Mesenchymal stem cell (in vitro differentiated cells and primary cell): ENCODE measurements around the gene AGAP1.

Experiments used
- DNase-seq: peaks from one replicate; pipeline ENCODE4 v3.0.0-alpha.2; 2013
- H2AFZ ChIP-seq: one replicate; pipeline ENCODE4 v1.6.1; 2013; ENCODE audit warnings: low read depth, mild to moderate bottlenecking, control low read depth, inconsistent platforms, low read length, moderate library complexity
- H2AK5ac ChIP-seq: 2 replicates; pipeline ENCODE4 v1.6.1; 2013; ENCODE audit warnings: low read length, moderate library complexity, mild to moderate bottlenecking, inconsistent platforms; ENCODE audit not compliant: severe bottlenecking
- H2BK120ac ChIP-seq: one replicate; pipeline ENCODE4 v1.6.1; 2013; ENCODE audit warnings: low read depth, mild to moderate bottlenecking, inconsistent platforms, low read length, moderate library complexity
- H2BK12ac ChIP-seq, 2 experiments: one replicate each; pipeline ENCODE4 v1.6.1; 2013; ENCODE audit warnings: inconsistent platforms in 2 of 2, low read length in 2 of 2, mild to moderate bottlenecking in 2 of 2, moderate library complexity in 2 of 2, control low read depth in 1 of 2
- H2BK15ac ChIP-seq: one replicate; pipeline ENCODE4 v1.6.1; 2013; ENCODE audit warnings: mild to moderate bottlenecking, low read depth, inconsistent platforms; ENCODE audit not compliant: poor library complexity, severe bottlenecking
- H2BK5ac ChIP-seq: 2 replicates; pipeline ENCODE4 v1.6.1; 2013; ENCODE audit warnings: low read depth, mild to moderate bottlenecking, low read length, control low read depth, inconsistent platforms; ENCODE audit not compliant: poor library complexity, severe bottlenecking
- H3K14ac ChIP-seq, 2 experiments: one replicate each; pipeline ENCODE4 v1.6.1; 2013; ENCODE audit warnings: inconsistent platforms in 2 of 2, low read length in 2 of 2, control low read depth in 1 of 2, mild to moderate bottlenecking in 1 of 2, moderate library complexity in 1 of 2
- H3K18ac ChIP-seq, 2 experiments: one replicate each; pipeline ENCODE4 v1.6.1; 2013; ENCODE audit warnings: inconsistent platforms in 2 of 2, low read length in 2 of 2, control low read depth in 1 of 2, low read depth in 1 of 2, mild to moderate bottlenecking in 1 of 2
- H3K23ac ChIP-seq, 2 experiments: one replicate each; pipeline ENCODE4 v1.6.1; 2013; ENCODE audit warnings: inconsistent platforms in 2 of 2, low read length in 2 of 2, mild to moderate bottlenecking in 2 of 2, moderate library complexity in 2 of 2, control low read depth in 1 of 2
- H3K27ac ChIP-seq: 2 replicates; pipeline ENCODE4 v1.5.1; 2013; ENCODE audit warnings: mild to moderate bottlenecking, moderate library complexity, low read length, control low read depth, inconsistent platforms; ENCODE audit not compliant: poor library complexity, severe bottlenecking
- H3K27me3 ChIP-seq, 2 experiments: 2 replicates each; pipeline versions ENCODE4 v1.6.1 to v1.7.0; 2013; ENCODE audit warnings: low read length in 2 of 2, mild to moderate bottlenecking in 2 of 2, moderate library complexity in 2 of 2, control low read depth in 1 of 2, inconsistent platforms in 1 of 2; ENCODE audit not compliant: control insufficient read depth in 1 of 2, insufficient read depth in 1 of 2
- H3K36me3 ChIP-seq, 2 experiments: 2 replicates each; pipeline versions ENCODE4 v1.6.1 to v1.7.0; 2013; ENCODE audit warnings: low read length in 2 of 2, control low read depth in 1 of 2, inconsistent platforms in 1 of 2, low read depth in 1 of 2, mild to moderate bottlenecking in 1 of 2; ENCODE audit not compliant: insufficient read depth in 2 of 2, control insufficient read depth in 1 of 2
- H3K4ac ChIP-seq, 2 experiments: one replicate each; pipeline ENCODE4 v1.6.1; 2013; ENCODE audit warnings: inconsistent platforms in 2 of 2, low read length in 2 of 2, mild to moderate bottlenecking in 2 of 2, moderate library complexity in 2 of 2, control low read depth in 1 of 2, low read depth in 1 of 2
- H3K4me1 ChIP-seq: 2 replicates; pipeline ENCODE4 v1.6.1; 2013; ENCODE audit warnings: low read depth, low read length, control low read depth; ENCODE audit not compliant: control insufficient read depth, insufficient read depth
- H3K4me2 ChIP-seq: 2 replicates; pipeline ENCODE4 v1.6.1; 2013; ENCODE audit warnings: low read length, mild to moderate bottlenecking, inconsistent platforms; ENCODE audit not compliant: poor library complexity, severe bottlenecking
- H3K4me3 ChIP-seq, 2 experiments: 2 replicates each; pipeline versions ENCODE4 v1.5.1 to v1.7.0; 2013; ENCODE audit warnings: low read length in 2 of 2, mild to moderate bottlenecking in 2 of 2, control low read depth in 1 of 2, low read depth in 1 of 2; ENCODE audit not compliant: insufficient read depth in 1 of 2
- H3K79me1 ChIP-seq: replicated peaks from 2 replicates; pipeline ENCODE4 v1.6.1; 2013; ENCODE audit warnings: mild to moderate bottlenecking, control low read depth, low read length, inconsistent platforms; ENCODE audit not compliant: poor library complexity, severe bottlenecking
- H3K9ac ChIP-seq: 2 replicates; pipeline ENCODE4 v1.7.0; 2013; ENCODE audit warnings: mild to moderate bottlenecking, low read length, moderate library complexity
- H3K9me3 ChIP-seq: 2 replicates; pipeline ENCODE4 v1.7.0; 2013; ENCODE audit warnings: mild to moderate bottlenecking, low read length; ENCODE audit not compliant: control insufficient read depth
- H4K8ac ChIP-seq: one replicate; pipeline ENCODE4 v1.6.1; 2013; ENCODE audit warnings: inconsistent platforms, mild to moderate bottlenecking, low read length, moderate library complexity
- H4K91ac ChIP-seq: one replicate; pipeline ENCODE4 v1.6.1; 2013; ENCODE audit warnings: mild to moderate bottlenecking, low read length, inconsistent platforms
- WGBS: methylation state at CpG from one replicate; pipeline ENCODE4 v1.1.7; 2013; ENCODE audit warnings: mixed read lengths; 5-methylcytosine and 5-hydroxymethylcytosine counted together

Gene AGAP1

DNA sequence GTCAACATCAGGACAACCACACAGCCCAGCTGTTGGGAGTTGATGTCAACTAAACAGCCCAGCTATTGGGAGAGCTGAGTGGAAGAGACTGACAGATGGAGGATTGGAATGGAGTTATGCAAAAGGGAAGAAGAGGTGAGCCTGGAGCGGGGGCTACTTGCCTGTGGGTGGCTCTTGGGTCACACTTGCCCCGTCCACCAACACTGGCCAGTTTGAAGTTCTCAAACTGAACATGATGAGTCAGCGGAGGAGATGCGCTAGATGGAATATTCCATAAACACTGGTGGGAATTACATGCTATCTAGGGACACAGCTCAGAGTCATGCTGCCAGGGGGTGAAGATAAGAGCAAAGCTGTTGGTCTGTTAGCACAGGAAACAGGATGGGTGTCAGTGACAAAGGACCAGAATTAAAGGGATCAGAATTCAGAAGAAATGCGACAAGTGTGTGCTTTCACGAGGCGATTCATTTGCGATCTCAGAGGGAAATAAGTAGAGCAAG is 33.2 kb upstream of the AGAP1 start:
- H3K14ac ChIP-seq: no peak overlapping the region
- no peak overlapping the region for H3K23ac ChIP-seq
- 83% methylated on average over 8 of the region's 8 CpGs for WGBS
- no peaks in the 10 kb centered on the region for H3K36me3 ChIP-seq
- H2BK12ac ChIP-seq: no peak overlapping the region
- H4K91ac ChIP-seq: no peak overlapping the region
- H3K4me3 ChIP-seq: no peak overlapping the region
- no peak overlapping the region for H3K9ac ChIP-seq
- no peak overlapping the region for H2AFZ ChIP-seq
- no peaks in the 10 kb centered on the region for H3K79me1 ChIP-seq
- H3K4me2 ChIP-seq: no peak overlapping the region
- DNase-seq: peak; percentile 65
- no peak overlapping the region for H2BK15ac ChIP-seq
- H3K4ac ChIP-seq: no peak overlapping the region
- H2BK120ac ChIP-seq: no peak overlapping the region
- no peak overlapping the region for H2BK5ac ChIP-seq
- H3K9me3 ChIP-seq: no peaks in the 10 kb centered on the region
- H3K18ac ChIP-seq: no peak overlapping the region
- no peak overlapping the region for H3K27ac ChIP-seq
- H4K8ac ChIP-seq: peak overlapping the region; percentile 36
- H3K27me3 ChIP-seq: peaks cover 0 to 23% of the 10 kb centered on the region in 2 experiments
- peaks cover 3% of the 10 kb centered on the region for H3K4me1 ChIP-seq
- H2AK5ac ChIP-seq: no peak overlapping the region

DNA sequence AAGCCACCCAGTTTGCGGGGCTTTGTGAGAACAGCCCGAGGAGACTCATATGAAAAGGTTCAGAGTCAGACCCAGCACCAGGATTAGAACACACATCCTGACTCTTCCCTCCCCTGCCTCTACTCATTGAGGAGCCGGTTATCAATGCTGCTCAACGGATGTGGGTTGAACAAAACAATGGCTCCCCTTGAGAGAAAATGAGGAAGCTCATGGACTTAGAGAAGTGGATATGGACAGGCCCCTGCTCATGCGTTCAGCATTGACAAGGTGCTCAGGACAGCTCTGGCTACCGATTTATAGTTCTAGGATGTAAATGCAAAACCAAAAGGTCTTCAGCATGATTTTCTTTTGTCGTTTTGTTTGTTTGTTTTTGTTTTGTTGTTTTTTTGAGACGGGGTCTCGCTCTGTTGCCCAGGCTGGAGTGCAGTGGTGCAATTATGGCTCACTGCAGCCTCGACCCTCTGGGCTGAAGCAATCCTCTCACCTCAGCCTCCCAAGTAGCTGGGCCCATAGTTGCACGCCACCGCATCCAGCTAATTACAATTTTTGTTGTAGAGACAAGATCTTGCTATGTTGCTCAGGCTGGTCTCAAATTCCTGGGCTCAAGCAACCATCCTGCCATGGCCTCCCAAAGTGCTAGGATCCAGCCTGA is 32.0 kb upstream of the AGAP1 start:
- WGBS: 94% methylated on average over 12 of the region's 12 CpGs
- H4K8ac ChIP-seq: no peak overlapping the region
- no peak overlapping the region for H2BK120ac ChIP-seq
- H3K4ac ChIP-seq: no peak overlapping the region
- no peak overlapping the region for H3K27ac ChIP-seq
- H3K9me3 ChIP-seq: no peaks in the 10 kb centered on the region
- no peak overlapping the region for H2BK12ac ChIP-seq
- H3K79me1 ChIP-seq: no peaks in the 10 kb centered on the region
- DNase-seq: no peak
- no peak overlapping the region for H3K4me3 ChIP-seq
- H3K4me1 ChIP-seq: peaks cover 3% of the 10 kb centered on the region
- no peak overlapping the region for H2AFZ ChIP-seq
- H3K27me3 ChIP-seq: peaks cover 0 to 23% of the 10 kb centered on the region in 2 experiments
- no peak overlapping the region for H2AK5ac ChIP-seq
- no peak overlapping the region for H3K18ac ChIP-seq
- H3K36me3 ChIP-seq: no peaks in the 10 kb centered on the region
- no peak overlapping the region for H3K9ac ChIP-seq
- no peak overlapping the region for H4K91ac ChIP-seq
- peak overlapping the region in 1 of 2 experiments; percentile 6 for H3K14ac ChIP-seq
- no peak overlapping the region for H3K4me2 ChIP-seq
- H2BK15ac ChIP-seq: no peak overlapping the region
- no peak overlapping the region for H2BK5ac ChIP-seq
- H3K23ac ChIP-seq: no peak overlapping the region

GRCh38 chr2:235462415-235462790 is 31.4 kb upstream of the AGAP1 start:
- H3K4me2 ChIP-seq: no peak overlapping the region
- H4K91ac ChIP-seq: no peak overlapping the region
- no peak overlapping the region for H3K4ac ChIP-seq
- no peak overlapping the region for H3K9ac ChIP-seq
- no peak for DNase-seq
- H2BK12ac ChIP-seq: no peak overlapping the region
- H2BK15ac ChIP-seq: no peak overlapping the region
- H3K4me1 ChIP-seq: peaks cover 3% of the 10 kb centered on the region
- 84% methylated on average over 4 of the region's 4 CpGs for WGBS
- H3K36me3 ChIP-seq: no peaks in the 10 kb centered on the region
- no peak overlapping the region for H2AK5ac ChIP-seq
- H3K23ac ChIP-seq: no peak overlapping the region
- no peak overlapping the region for H4K8ac ChIP-seq
- no peak overlapping the region for H2BK5ac ChIP-seq
- no peak overlapping the region for H2AFZ ChIP-seq
- no peak overlapping the region for H3K14ac ChIP-seq
- no peak overlapping the region for H3K27ac ChIP-seq
- no peaks in the 10 kb centered on the region for H3K9me3 ChIP-seq
- no peak overlapping the region for H3K4me3 ChIP-seq
- H3K79me1 ChIP-seq: no peaks in the 10 kb centered on the region
- H2BK120ac ChIP-seq: no peak overlapping the region
- peaks cover 0 to 23% of the 10 kb centered on the region in 2 experiments for H3K27me3 ChIP-seq
- H3K18ac ChIP-seq: no peak overlapping the region

- Histone ChIP-seq H2BK12ac (no peak overlapping the region), H2BK120ac (no peak overlapping the region), H2AK5ac (no peak overlapping the region), H2BK5ac (no peak overlapping the region), H3K4me2 (no peak overlapping the region), H3K4me1 (peaks cover 3% of the 10 kb centered on the region), H2AFZ (no peak overlapping the region), H3K4me3 (no peak overlapping the region), H3K14ac (no peak overlapping the region), H3K4ac (no peak overlapping the region), H3K18ac (no peak overlapping the region), H4K8ac (no peak overlapping the region), H3K27me3 (peaks cover 0 to 23% of the 10 kb centered on the region in 2 experiments), H3K79me1 (no peaks in the 10 kb centered on the region), H2BK15ac (no peak overlapping the region), H3K9me3 (no peaks in the 10 kb centered on the region), H3K9ac (no peak overlapping the region), H4K91ac (no peak overlapping the region), H3K23ac (no peak overlapping the region), H3K27ac (no peak overlapping the region), H3K36me3 (no peaks in the 10 kb centered on the region)
- no peak for DNase-seq
- 95% methylated on average over 3 of the region's 3 CpGs for WGBS
Observed at GRCh38 chr2:235463893-235464292, 29.9 kb upstream of the AGAP1 start.
